Fibroblast of lung (primary cell): Measurements from ENCODE around the gene LONP2. TPM values are rescaled to one million over a fixed set of nuclear protein-coding genes. Genes with fewer than 3 reads are reported as not detected.
"Not testable (repeated sequence)": the region's sequence is repeated elsewhere in the genome, so short reads cannot be mapped to it uniquely, and the experiment has no call there.

Experiments
- DNase-seq, 2 donors: peaks; one replicate each; pipeline versions ENCODE4 v3.0.0 to v3.0.0-alpha.2; 2010; ENCODE audit warnings: low read depth in 2 of 2
- H2AFZ ChIP-seq: 2 replicates; pipeline ENCODE4 v1.5.1; 2012; ENCODE audit warnings: low read length, control low read depth, inconsistent platforms
- H3K27ac ChIP-seq: 2 replicates; pipeline ENCODE4 v1.5.1; 2011; ENCODE audit warnings: low read length, control low read depth; ENCODE audit not compliant: insufficient read depth
- H3K27me3 ChIP-seq: 2 replicates; pipeline ENCODE4 v1.5.1; 2011; ENCODE audit warnings: mild to moderate bottlenecking, low read length; ENCODE audit not compliant: control insufficient read depth, insufficient read depth
- H3K36me3 ChIP-seq: 2 replicates; pipeline ENCODE4 v1.5.1; 2011; ENCODE audit warnings: low read length; ENCODE audit not compliant: control insufficient read depth, insufficient read depth
- H3K4me1 ChIP-seq: 2 replicates; pipeline ENCODE4 v1.5.1; 2011; ENCODE audit warnings: low read length; ENCODE audit not compliant: control insufficient read depth, insufficient read depth; ENCODE audit errors: extremely low read depth
- H3K4me2 ChIP-seq: 2 replicates; pipeline ENCODE4 v1.5.1; 2011; ENCODE audit warnings: low read length, control low read depth; ENCODE audit not compliant: insufficient read depth; ENCODE audit errors: extremely low read depth
- H3K4me3 ChIP-seq, 4 experiments: fragments of 200-600 bp in 1 of 4; sonication (generic) in 1 of 4; replicated peaks in 1 of 4; 2 replicates each; pipeline ENCODE4 v1.5.1; 2011 to 2016; ENCODE audit warnings: low read length in 4 of 4, low read depth in 3 of 4, mild to moderate bottlenecking in 3 of 4, control low read depth in 2 of 4, inconsistent platforms in 1 of 4, mixed read lengths in 1 of 4; ENCODE audit not compliant: insufficient read depth in 1 of 4; ENCODE audit errors: control extremely low read depth in 1 of 4
- H3K79me2 ChIP-seq: 2 replicates; pipeline ENCODE4 v1.5.1; 2012; ENCODE audit warnings: mild to moderate bottlenecking, low read length, inconsistent platforms; ENCODE audit not compliant: control insufficient read depth, insufficient read depth
- H3K9ac ChIP-seq: 2 replicates; pipeline ENCODE4 v1.5.1; 2011; ENCODE audit warnings: mild to moderate bottlenecking, low read length, control low read depth; ENCODE audit not compliant: insufficient read depth
- H3K9me3 ChIP-seq: 2 replicates; pipeline ENCODE4 v1.5.1; 2012; ENCODE audit warnings: low read depth, low read length; ENCODE audit not compliant: control insufficient read depth, insufficient read depth
- H4K20me1 ChIP-seq: 2 replicates; pipeline ENCODE4 v1.5.1; 2011; ENCODE audit warnings: low read length; ENCODE audit not compliant: control insufficient read depth, insufficient read depth; ENCODE audit errors: extremely low read depth
- EZH2 ChIP-seq: IDR thresholded peaks from 2 replicates; pipeline ENCODE4 v1.5.1; 2012; ENCODE audit warnings: low read length, control low read depth, mild to moderate bottlenecking; ENCODE audit errors: missing control alignments
- polyA plus RNA-seq, 2 donors: library from polyadenylated mRNA; depleted of rRNA in 1 of 2; stranded (reverse) in 1 of 2; unstranded in 1 of 2; fragments of >200 nt; gene quantifications; 2 replicates each; pipeline ENCODE4 v1.2.1, GENCODE V29; 2011 to 2012; ENCODE audit warnings: missing spikeins in 1 of 2
- total RNA-seq: library from RNA; depleted of rRNA; stranded (reverse); fragments of >200 nt; gene quantifications from 2 replicates; pipeline ENCODE4 v1.2.1, GENCODE V29; 2014
- TF ChIP-seq, protein P1 (sequence below), 2 donors: IDR thresholded peaks in 1 of 2; conservative IDR thresholded peaks in 1 of 2; 1 replicate in 1 of 2; 2 replicates in 1 of 2; pipeline ENCODE4 v1.5.1; 2011 to 2012; ENCODE audit warnings: low read length in 2 of 2, control low read depth in 1 of 2, inconsistent platforms in 1 of 2, low read depth in 1 of 2, mild to moderate bottlenecking in 1 of 2

Gene LONP2
- total and polyA plus RNA-seq, 2 donors (not counting 1 experiment from before 2014, with no cell fraction given): 44.0 to 60.8 TPM

GRCh38 chr16:48350736-48351135 lies 106.6 kb downstream of the LONP2 start:
- H3K4me1 ChIP-seq: no peaks in the 10 kb centered on the region
- no peak overlapping the region for H3K4me2 ChIP-seq
- DNase-seq: no peak
- H3K36me3 ChIP-seq: peaks cover 15% of the 10 kb centered on the region
- TF ChIP-seq, protein P1, sequence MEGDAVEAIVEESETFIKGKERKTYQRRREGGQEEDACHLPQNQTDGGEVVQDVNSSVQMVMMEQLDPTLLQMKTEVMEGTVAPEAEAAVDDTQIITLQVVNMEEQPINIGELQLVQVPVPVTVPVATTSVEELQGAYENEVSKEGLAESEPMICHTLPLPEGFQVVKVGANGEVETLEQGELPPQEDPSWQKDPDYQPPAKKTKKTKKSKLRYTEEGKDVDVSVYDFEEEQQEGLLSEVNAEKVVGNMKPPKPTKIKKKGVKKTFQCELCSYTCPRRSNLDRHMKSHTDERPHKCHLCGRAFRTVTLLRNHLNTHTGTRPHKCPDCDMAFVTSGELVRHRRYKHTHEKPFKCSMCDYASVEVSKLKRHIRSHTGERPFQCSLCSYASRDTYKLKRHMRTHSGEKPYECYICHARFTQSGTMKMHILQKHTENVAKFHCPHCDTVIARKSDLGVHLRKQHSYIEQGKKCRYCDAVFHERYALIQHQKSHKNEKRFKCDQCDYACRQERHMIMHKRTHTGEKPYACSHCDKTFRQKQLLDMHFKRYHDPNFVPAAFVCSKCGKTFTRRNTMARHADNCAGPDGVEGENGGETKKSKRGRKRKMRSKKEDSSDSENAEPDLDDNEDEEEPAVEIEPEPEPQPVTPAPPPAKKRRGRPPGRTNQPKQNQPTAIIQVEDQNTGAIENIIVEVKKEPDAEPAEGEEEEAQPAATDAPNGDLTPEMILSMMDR (conservative IDR thresholded peaks at IDR 0.05 in 1 of 2, IDR thresholded peaks at IDR 0.05 in 1 of 2; ENCODE audit: low read depth in 1 of 2, low read length in 2 of 2): no peak
- TF ChIP-seq EZH2: no peak
- no peak overlapping the region for H3K9ac ChIP-seq
- H4K20me1 ChIP-seq: no peaks in the 10 kb centered on the region
- no peak overlapping the region for H2AFZ ChIP-seq
- no peaks in the 10 kb centered on the region for H3K79me2 ChIP-seq
- H3K27me3 ChIP-seq: no peaks in the 10 kb centered on the region
- H3K9me3 ChIP-seq: no peaks in the 10 kb centered on the region
- H3K4me3 ChIP-seq: no peak overlapping the region
- H3K27ac ChIP-seq: no peak overlapping the region

DNA sequence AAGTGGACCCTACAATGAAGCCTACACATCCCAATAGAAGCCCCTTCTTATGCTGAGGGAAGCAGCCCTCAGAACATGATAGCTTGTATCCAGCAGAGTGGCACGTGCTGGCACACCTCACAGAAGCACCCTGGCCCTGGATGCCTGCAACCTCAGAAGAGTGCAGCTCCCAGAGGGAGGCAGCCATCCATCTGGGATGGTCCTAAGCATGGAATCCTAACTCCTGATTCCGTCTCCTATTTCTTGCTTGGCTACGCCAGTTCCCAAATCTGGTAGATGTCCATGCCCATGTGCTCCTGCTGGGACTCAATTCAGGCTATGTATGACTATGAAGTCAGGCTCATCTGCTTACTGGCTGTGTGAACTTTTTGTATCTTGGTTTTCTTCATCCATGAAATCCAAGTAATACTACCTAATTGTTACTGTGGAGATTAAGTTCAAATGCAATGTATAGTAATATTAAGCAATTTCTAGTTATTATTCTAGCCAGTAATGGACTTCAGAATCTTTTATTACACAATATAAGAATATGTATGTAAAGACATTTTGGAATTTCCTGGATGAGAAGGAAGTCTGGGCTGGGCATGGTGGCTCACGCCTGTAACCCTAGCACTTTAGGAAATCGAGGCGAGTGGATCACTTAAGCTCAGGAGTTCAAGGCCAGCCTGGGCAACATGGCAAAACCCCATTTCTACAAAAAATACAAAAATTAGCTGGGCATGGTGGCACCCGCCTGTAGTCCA lies 108.7 kb downstream of the LONP2 start:
- Histone ChIP-seq H3K36me3 (peaks cover 14% of the 10 kb centered on the region), H3K9me3 (no peaks in the 10 kb centered on the region), H3K4me3 (no peak overlapping the region), H3K4me2 (no peak overlapping the region), H3K4me1 (no peaks in the 10 kb centered on the region), H3K9ac (no peak overlapping the region), H3K79me2 (peaks cover 3% of the 10 kb centered on the region), H3K27me3 (no peaks in the 10 kb centered on the region), H4K20me1 (no peaks in the 10 kb centered on the region), H3K27ac (no peak overlapping the region), H2AFZ (no peak overlapping the region)
- DNase-seq: no peak
- TF ChIP-seq EZH2: no peak
- TF ChIP-seq, protein P1 (conservative IDR thresholded peaks at IDR 0.05 in 1 of 2, IDR thresholded peaks at IDR 0.05 in 1 of 2; ENCODE audit: low read depth in 1 of 2, low read length in 2 of 2): no peak

DNA sequence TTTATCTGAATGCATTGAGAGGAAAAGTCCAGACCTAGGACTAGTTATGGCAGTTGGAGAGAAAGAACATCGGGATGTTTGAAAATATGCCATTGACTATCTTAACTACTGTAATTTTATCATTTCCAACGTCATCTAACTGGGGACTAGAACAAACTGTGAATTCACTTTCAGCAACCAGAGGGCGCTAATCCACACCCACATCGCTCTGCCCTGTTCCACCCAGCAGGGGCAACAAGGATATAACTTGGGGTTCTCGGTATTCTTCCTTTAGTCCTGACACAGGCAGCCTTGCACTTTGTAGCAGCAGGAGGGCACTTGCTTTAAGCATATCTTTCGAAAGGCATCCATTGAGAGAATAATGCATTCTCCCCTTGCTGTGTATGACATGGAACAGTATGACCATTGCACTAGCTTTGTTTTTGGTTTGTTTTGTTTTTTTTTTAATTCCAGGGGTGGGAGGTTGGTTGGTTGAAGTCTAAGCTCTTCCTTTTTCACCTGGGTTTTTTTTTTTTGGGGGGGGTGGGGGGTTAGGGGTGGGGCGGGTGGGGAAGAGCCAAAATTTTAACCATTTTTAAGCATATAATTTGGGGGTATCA lies 109.6 kb downstream of the LONP2 start:
- Histone ChIP-seq H3K4me2 (no peak overlapping the region), H3K27me3 (no peaks in the 10 kb centered on the region), H3K79me2 (peaks cover 9% of the 10 kb centered on the region), H3K36me3 (peaks cover 12% of the 10 kb centered on the region), H3K9me3 (no peaks in the 10 kb centered on the region), H3K4me3 (no peak overlapping the region), H3K4me1 (no peaks in the 10 kb centered on the region), H2AFZ (no peak overlapping the region), H3K27ac (no peak overlapping the region), H3K9ac (no peak overlapping the region), H4K20me1 (no peaks in the 10 kb centered on the region)
- peak; percentile 60 to 85 for DNase-seq
- TF ChIP-seq, protein P1 (conservative IDR thresholded peaks at IDR 0.05 in 1 of 2, IDR thresholded peaks at IDR 0.05 in 1 of 2; ENCODE audit: low read depth in 1 of 2, low read length in 2 of 2): peak; percentile 90 to 97
- TF ChIP-seq EZH2: no peak

- DNase-seq, H4K20me1 ChIP-seq, H3K4me2 ChIP-seq, H3K4me1 ChIP-seq, H3K9ac ChIP-seq, H3K27ac ChIP-seq, H3K27me3 ChIP-seq, H2AFZ ChIP-seq, H3K4me3 ChIP-seq, H3K9me3 ChIP-seq: not testable (repeated sequence)
- Histone ChIP-seq H3K36me3 (peaks cover 12% of the 10 kb centered on the region), H3K79me2 (peaks cover 15% of the 10 kb centered on the region)
Measured at GRCh38 chr16:48354385-48354784, 110.3 kb downstream of the LONP2 start.
